Breast epithelium (tissue), 4 donors: Measurements from ENCODE around the gene LAMC1. TPM values are rescaled to one million over a fixed set of nuclear protein-coding genes. Genes with fewer than 3 reads are reported as not detected.

ENCODE experiments used
- DNase-seq, 2 donors: peaks; one replicate each; pipeline ENCODE4 v3.0.0-alpha.2; 2019; ENCODE audit warnings: low spot score in 2 of 2
- H3K27ac ChIP-seq, 2 donors: fragments of 200-600 bp; sonication (generic) in 1 of 2; one replicate each; pipeline ENCODE4 v1.5.1; 2016 to 2019; ENCODE audit warnings: mild to moderate bottlenecking in 1 of 2
- H3K27me3 ChIP-seq, 2 donors: fragments of 200-600 bp; sonication (generic) in 1 of 2; one replicate each; pipeline versions ENCODE4 v1.5.1 to v1.6.0; 2017 to 2019; ENCODE audit warnings: control low read depth in 1 of 2, mild to moderate bottlenecking in 1 of 2
- H3K36me3 ChIP-seq: fragments of 200-600 bp; one replicate; pipeline ENCODE4 v1.5.1; 2019
- H3K4me1 ChIP-seq, 2 donors: fragments of 200-600 bp; sonication (generic); one replicate each; pipeline ENCODE4 v1.5.1; 2016 to 2019; ENCODE audit warnings: control low read depth in 1 of 2
- H3K4me3 ChIP-seq, 3 donors: fragments of 200-600 bp; sonication (generic); 1 replicate in 2 of 3; 2 replicates in 1 of 3; pipeline ENCODE4 v1.5.1; 2016 to 2019; ENCODE audit warnings: mild to moderate bottlenecking in 3 of 3, moderate library complexity in 2 of 3
- H3K9me3 ChIP-seq, 2 donors: fragments of 200-600 bp; sonication (generic) in 1 of 2; one replicate each; pipeline ENCODE4 v1.5.1; 2016 to 2019; ENCODE audit warnings: control low read depth in 1 of 2
- POLR2A ChIP-seq: fragments of 450-650 bp; IDR thresholded peaks from one replicate; pipeline ENCODE4 v1.6.1; 2016; ENCODE audit warnings: antibody characterized with exemption, mild to moderate bottlenecking, moderate library complexity
- POLR2AphosphoS5 ChIP-seq, 3 donors: sonication (generic); formaldehyde crosslinking; IDR thresholded peaks; one replicate each; pipeline ENCODE4 v1.6.1; 2017; ENCODE audit warnings: antibody characterized with exemption in 3 of 3
- intact Hi-C: fragments of 100-400 bp; cut with DNase I; formaldehyde crosslinking; loops from one replicate; pipeline ENCODE4 v1.15.1; 2023; ENCODE audit warnings: low total_unique reads
- total RNA-seq, 3 donors: library from RNA; depleted of rRNA; stranded (reverse); fragments of >200 nt; gene quantifications; one replicate each; pipeline ENCODE4 v1.1.0, GENCODE V29; 2016
- TF ChIP-seq, protein P1 (sequence below), 3 donors: fragments of 450-650 bp; IDR thresholded peaks; one replicate each; pipeline ENCODE4 v1.5.1; 2016 to 2017; ENCODE audit warnings: antibody characterized with exemption in 3 of 3, mild to moderate bottlenecking in 3 of 3, moderate library complexity in 3 of 3

LAMC1 gene
- total RNA-seq, 3 donors from 2014 or later, result 125 to 679 (median 249) TPM

DNA sequence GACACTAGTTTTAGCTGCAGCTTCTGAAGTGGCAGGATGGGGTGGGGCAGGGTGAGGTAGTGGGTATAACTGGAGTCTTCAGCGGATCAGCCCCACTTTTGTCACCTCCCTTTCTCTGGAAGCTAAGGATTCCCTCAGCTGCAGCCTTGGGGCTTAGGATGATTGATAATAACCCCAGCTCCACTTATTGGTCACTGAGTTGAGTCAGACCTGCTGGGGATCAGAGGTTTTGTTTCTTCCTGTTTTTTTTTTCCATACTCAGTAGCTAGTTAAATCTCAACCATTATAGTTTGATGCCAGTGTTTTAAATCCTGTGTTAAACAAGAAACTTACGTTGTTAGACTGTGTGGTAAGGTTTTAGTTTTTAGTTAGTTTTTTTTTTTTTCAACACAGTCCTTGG, 57.2 kb downstream of the LAMC1 start:
- DNase-seq, result no peak
- Histone ChIP-seq H3K36me3 (no peaks in the 10 kb centered on the region), H3K27ac (no peak overlapping the region), H3K9me3 (no peaks in the 10 kb centered on the region), H3K27me3 (no peaks in the 10 kb centered on the region), H3K4me3 (no peak overlapping the region), H3K4me1 (no peaks in the 10 kb centered on the region)
- TF ChIP-seq, protein P1, sequence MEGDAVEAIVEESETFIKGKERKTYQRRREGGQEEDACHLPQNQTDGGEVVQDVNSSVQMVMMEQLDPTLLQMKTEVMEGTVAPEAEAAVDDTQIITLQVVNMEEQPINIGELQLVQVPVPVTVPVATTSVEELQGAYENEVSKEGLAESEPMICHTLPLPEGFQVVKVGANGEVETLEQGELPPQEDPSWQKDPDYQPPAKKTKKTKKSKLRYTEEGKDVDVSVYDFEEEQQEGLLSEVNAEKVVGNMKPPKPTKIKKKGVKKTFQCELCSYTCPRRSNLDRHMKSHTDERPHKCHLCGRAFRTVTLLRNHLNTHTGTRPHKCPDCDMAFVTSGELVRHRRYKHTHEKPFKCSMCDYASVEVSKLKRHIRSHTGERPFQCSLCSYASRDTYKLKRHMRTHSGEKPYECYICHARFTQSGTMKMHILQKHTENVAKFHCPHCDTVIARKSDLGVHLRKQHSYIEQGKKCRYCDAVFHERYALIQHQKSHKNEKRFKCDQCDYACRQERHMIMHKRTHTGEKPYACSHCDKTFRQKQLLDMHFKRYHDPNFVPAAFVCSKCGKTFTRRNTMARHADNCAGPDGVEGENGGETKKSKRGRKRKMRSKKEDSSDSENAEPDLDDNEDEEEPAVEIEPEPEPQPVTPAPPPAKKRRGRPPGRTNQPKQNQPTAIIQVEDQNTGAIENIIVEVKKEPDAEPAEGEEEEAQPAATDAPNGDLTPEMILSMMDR (IDR thresholded peaks at IDR 0.05), result no peak
- TF ChIP-seq POLR2AphosphoS5 (IDR thresholded peaks at IDR 0.05) (no peak), POLR2A (no peak)
- intact Hi-C loops, result no loop called here

DNA sequence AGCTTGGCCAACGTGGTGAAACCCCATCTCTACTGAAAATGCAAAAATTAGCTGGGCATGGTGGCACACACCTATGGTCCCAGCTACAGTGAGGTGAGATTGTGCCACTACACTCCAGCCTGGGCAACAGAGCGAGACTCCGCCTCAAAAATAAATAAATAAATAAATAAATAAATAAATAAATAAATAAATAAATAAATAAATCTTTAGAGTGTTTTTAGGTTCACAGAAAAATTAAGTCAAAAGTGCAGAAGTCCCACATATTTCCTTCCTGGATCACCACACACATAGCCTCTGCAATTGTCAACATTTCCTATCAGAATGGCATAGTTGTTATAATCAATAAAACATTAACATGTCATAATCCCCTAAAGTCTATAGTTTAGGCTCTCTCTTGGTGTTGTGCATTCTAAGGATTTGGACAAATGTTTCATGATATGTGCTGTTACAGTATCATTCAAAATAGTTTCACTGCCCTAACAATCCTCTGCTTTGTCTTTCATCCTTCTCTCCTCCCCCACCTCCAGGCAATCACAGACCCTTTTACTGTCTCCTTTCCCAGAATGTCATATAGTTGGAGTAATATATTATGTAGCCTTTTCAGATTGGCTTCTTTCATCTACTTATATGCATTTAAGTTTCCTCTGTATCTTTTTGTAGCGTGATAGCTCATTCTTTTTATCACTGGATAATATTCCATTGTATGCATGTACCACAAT, 58.3 kb downstream of the LAMC1 start:
- Histone ChIP-seq H3K27me3 (no peaks in the 10 kb centered on the region), H3K36me3 (no peaks in the 10 kb centered on the region), H3K9me3 (no peaks in the 10 kb centered on the region), H3K27ac (no peak overlapping the region), H3K4me3 (no peak overlapping the region), H3K4me1 (no peaks in the 10 kb centered on the region)
- TF ChIP-seq, protein P1 (IDR thresholded peaks at IDR 0.05), result no peak
- TF ChIP-seq POLR2A (no peak), POLR2AphosphoS5 (IDR thresholded peaks at IDR 0.05) (no peak)
- intact Hi-C loops, result no loop called here
- DNase-seq, result no peak

DNA sequence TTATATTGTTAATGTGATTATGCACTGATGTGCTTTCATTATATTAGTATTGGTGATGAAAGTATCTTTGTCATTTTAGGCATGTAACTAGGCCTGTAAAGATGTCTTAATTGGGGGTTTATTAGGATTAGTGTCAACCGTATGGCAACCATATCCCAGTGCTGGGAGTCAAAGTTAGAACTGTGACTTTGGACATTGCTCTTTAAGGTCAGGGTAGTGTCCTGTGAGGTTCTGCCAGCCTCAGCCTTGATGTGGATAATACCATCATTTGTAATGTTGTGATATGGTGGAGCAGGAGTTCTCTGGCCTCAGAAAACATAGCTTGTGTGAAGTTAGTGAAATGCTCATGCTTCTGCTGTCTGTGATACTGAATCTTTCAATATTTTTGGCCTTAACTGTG, 59.4 kb downstream of the LAMC1 start:
- Histone ChIP-seq H3K36me3 (no peaks in the 10 kb centered on the region), H3K9me3 (no peaks in the 10 kb centered on the region), H3K27ac (no peak overlapping the region), H3K4me1 (no peaks in the 10 kb centered on the region), H3K4me3 (no peak overlapping the region), H3K27me3 (no peaks in the 10 kb centered on the region)
- DNase-seq, result no peak
- TF ChIP-seq POLR2A (no peak), POLR2AphosphoS5 (IDR thresholded peaks at IDR 0.05) (no peak)
- TF ChIP-seq, protein P1 (IDR thresholded peaks at IDR 0.05), result no peak
- intact Hi-C loops, result no loop called here

DNA sequence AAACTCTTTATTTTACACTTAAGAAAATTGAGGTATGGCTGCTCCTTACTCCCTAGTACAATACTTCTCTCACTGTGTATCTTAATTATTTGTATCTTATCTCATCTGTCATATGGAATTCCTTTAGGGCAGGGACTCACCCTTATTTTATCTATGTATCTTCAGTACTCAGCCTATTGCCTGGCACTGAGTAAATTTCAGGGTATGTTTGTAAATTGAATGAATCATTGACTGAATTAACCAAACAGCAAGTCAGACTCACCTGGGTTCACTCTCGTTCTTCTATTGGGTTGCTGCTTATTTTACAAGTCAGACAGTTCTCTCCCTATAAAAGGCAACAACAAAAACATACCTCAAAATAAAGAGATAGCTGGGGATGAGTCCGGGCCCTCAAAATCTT, 63.8 kb downstream of the LAMC1 start:
- no peaks in the 10 kb centered on the region for H3K4me1 ChIP-seq
- no peak for TF ChIP-seq POLR2A
- TF ChIP-seq POLR2AphosphoS5 (IDR thresholded peaks at IDR 0.05), result no peak
- TF ChIP-seq, protein P1 (IDR thresholded peaks at IDR 0.05), result no peak
- intact Hi-C loops, result loop anchor here (5.0 kb wide), 1 partner anchor 840 kb away; no protein-coding TSS in a partner anchor
- H3K4me3 ChIP-seq, result no peak overlapping the region
- no peaks in the 10 kb centered on the region for H3K36me3 ChIP-seq
- H3K27me3 ChIP-seq, result no peaks in the 10 kb centered on the region
- no peak overlapping the region for H3K27ac ChIP-seq
- H3K9me3 ChIP-seq, result no peaks in the 10 kb centered on the region
- DNase-seq, result no peak

DNA sequence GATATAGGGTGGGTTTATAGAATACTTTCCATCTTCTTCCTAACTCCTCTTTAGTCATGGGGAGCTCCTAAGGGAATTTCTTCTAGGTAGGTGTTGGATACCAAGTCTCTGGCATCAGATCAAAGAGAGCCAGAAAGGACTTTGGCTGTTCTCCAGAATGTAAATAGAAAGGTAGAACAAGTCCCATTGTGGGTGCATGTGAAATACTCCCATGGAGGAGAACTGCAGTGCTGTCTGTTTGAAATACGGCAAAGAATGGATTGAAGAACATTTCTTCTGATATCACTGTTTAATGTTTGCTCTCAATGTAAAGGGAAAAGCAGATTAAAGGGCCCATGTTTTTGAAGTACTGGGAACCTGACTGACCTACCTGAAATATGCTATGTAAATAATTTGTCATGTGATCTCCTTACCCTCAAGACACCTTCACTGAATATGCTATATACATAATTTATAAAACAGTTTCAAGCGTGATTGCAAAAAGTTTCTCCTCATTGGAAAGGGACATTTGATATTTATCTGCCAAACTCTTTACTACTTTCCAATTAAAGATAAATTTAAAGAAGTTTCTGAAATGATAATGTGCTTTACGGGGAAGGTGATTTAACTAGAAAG, 65.9 kb downstream of the LAMC1 start:
- H3K4me3 ChIP-seq, result no peak overlapping the region
- no peaks in the 10 kb centered on the region for H3K9me3 ChIP-seq
- intact Hi-C loops, result loop anchor here (5.0 kb wide), 1 partner anchor 838 kb away; no protein-coding TSS in a partner anchor
- TF ChIP-seq POLR2AphosphoS5 (IDR thresholded peaks at IDR 0.05), result no peak
- TF ChIP-seq, protein P1 (IDR thresholded peaks at IDR 0.05), result no peak
- TF ChIP-seq POLR2A, result no peak
- H3K27me3 ChIP-seq, result no peaks in the 10 kb centered on the region
- no peak for DNase-seq
- H3K36me3 ChIP-seq, result no peaks in the 10 kb centered on the region
- no peak overlapping the region for H3K27ac ChIP-seq
- no peaks in the 10 kb centered on the region for H3K4me1 ChIP-seq
